Caco-2 (cell line): ENCODE results near the gene PCGF1. TPM values are rescaled to one million over a fixed set of nuclear protein-coding genes. Genes with fewer than 3 reads are reported as not detected.

Experiments
- BruUV-seq: library from RNA; stranded (reverse); fragments of 400-500 nt; replicated peaks from 2 replicates; lab custom pipeline; 2021; lab: Mats Ljungman, UMichigan
- CTCF ChIA-PET: fragments of 300-600 bp; sonication (Branson Sonifier 250); formaldehyde crosslinking; loops from one replicate; lab custom pipeline; 2022; ENCODE audit warnings: antibody characterized with exemption; lab: Charles Lee
- POLR2A ChIA-PET: fragments of 300-600 bp; sonication (Branson Sonifier 250); formaldehyde crosslinking; loops from one replicate; lab custom pipeline; 2022; ENCODE audit warnings: antibody characterized with exemption; lab: Charles Lee
- DNase-seq, 2 experiments: peaks; one replicate each; pipeline versions ENCODE4 v3.0.0 to v3.0.0-alpha.2; 2020 to 2022
- H3K27me3 ChIP-seq: replicated peaks from 2 replicates; pipeline ENCODE4 v1.6.0; 2011; ENCODE audit warnings: low read length; ENCODE audit not compliant: control insufficient read depth, insufficient read depth
- H3K36me3 ChIP-seq: 2 replicates; pipeline ENCODE4 v1.5.1; 2011; ENCODE audit warnings: low read length; ENCODE audit not compliant: control insufficient read depth, insufficient read depth
- H3K4me1 ChIP-seq: fragments of 250-450 bp; sonication (Bioruptor Pico); 2 replicates; pipeline ENCODE4 v1.5.1; 2020; ENCODE audit warnings: mild to moderate bottlenecking
- H3K4me3 ChIP-seq: 2 replicates; pipeline ENCODE4 v1.5.1; 2011; ENCODE audit warnings: low read depth, mild to moderate bottlenecking, control low read depth, low read length
- H3K9me3 ChIP-seq: fragments of 250-450 bp; sonication (Bioruptor Pico); 2 replicates; pipeline ENCODE4 v1.5.1; 2020; ENCODE audit warnings: mild to moderate bottlenecking, moderate library complexity
- H3K27ac Mint-ChIP-seq: one replicate; pipeline ENCODE4 v1.8.0; 2022; ENCODE audit warnings: mixed read lengths; ENCODE audit not compliant: unreplicated experiment
- H3K27me3 Mint-ChIP-seq: one replicate; pipeline ENCODE4 v1.8.0; 2022; ENCODE audit warnings: mixed read lengths; ENCODE audit not compliant: insufficient read depth, unreplicated experiment
- H3K36me3 Mint-ChIP-seq: one replicate; pipeline ENCODE4 v1.8.0; 2022; ENCODE audit warnings: mild to moderate bottlenecking, mixed read lengths; ENCODE audit not compliant: insufficient read depth, unreplicated experiment
- H3K4me1 Mint-ChIP-seq: one replicate; pipeline ENCODE4 v1.8.0; 2022; ENCODE audit warnings: low read depth, mixed read lengths; ENCODE audit not compliant: unreplicated experiment
- H3K4me3 Mint-ChIP-seq: one replicate; pipeline ENCODE4 v1.8.0; 2022; ENCODE audit warnings: mild to moderate bottlenecking, moderate library complexity, mixed read lengths; ENCODE audit not compliant: unreplicated experiment
- H3K9me3 Mint-ChIP-seq: one replicate; pipeline ENCODE4 v1.8.0; 2022; ENCODE audit warnings: mixed read lengths; ENCODE audit not compliant: unreplicated experiment
- CTCF ChIP-seq, 2 experiments: fragments of 200-600 bp in 1 of 2; IDR thresholded peaks; 1 replicate in 1 of 2; 2 replicates in 1 of 2; pipeline versions ENCODE4 v1.5.1 to v1.8.0; 2011 to 2022; ENCODE audit warnings: antibody characterized with exemption in 1 of 2, control low read depth in 1 of 2, inconsistent platforms in 1 of 2, low read depth in 1 of 2, low read length in 1 of 2, mild to moderate bottlenecking in 1 of 2, moderate library complexity in 1 of 2; ENCODE audit not compliant: insufficient read depth in 1 of 2, severe bottlenecking in 1 of 2, unreplicated experiment in 1 of 2
- intact Hi-C: fragments of 100-400 bp; cut with micrococcal nuclease; formaldehyde crosslinking; loops from one replicate; pipeline ENCODE4 v1.10.0; 2022; ENCODE audit not compliant: unreplicated experiment
- total RNA-seq: library from RNA; stranded (reverse); gene quantifications from 2 replicates; pipeline ENCODE4 v1.2.3, GENCODE V29; 2022

Gene PCGF1
- total RNA-seq, 1 experiment from 2014 or later: 29.7 TPM

- intact Hi-C loops: no loop called here
- DNase-seq: no peak
- Histone ChIP-seq H3K4me1 (peaks cover 25% of the 10 kb centered on the region), H3K36me3 (no peaks in the 10 kb centered on the region; the same call in 1 of the 2 replicates), H3K27me3 (no peaks in the 10 kb centered on the region), H3K9me3 (no peaks in the 10 kb centered on the region), H3K4me3 (no peak overlapping the region)
- ChIA-PET CTCF (interaction anchor here (0.6 kb wide), 1 partner anchor 36 kb away, joined by 3 read pairs; no protein-coding TSS in a partner anchor), POLR2A (no interaction called here)
- no peaks in the 10 kb centered on the region for H3K9me3 Mint-ChIP-seq
- peaks cover 8% of the 10 kb centered on the region for H3K36me3 Mint-ChIP-seq
- no peak for TF ChIP-seq CTCF (IDR thresholded peaks at IDR 0.05; ENCODE audit: insufficient read depth in 1 of 2, low read depth in 1 of 2, low read length in 1 of 2, severe bottlenecking in 1 of 2, unreplicated experiment in 1 of 2)
- H3K27me3 Mint-ChIP-seq: no peaks in the 10 kb centered on the region
- BruUV-seq: no TSS peak
- H3K4me1 Mint-ChIP-seq: peaks cover 16% of the 10 kb centered on the region
- peak overlapping the region; percentile 51 for H3K27ac Mint-ChIP-seq
- peak overlapping the region; percentile 23 for H3K4me3 Mint-ChIP-seq
Measured at GRCh38 chr2:74552914-74553811, 45.7 kb upstream of the PCGF1 start.

- Mint-ChIP-seq H3K4me1 (peaks cover 13% of the 10 kb centered on the region), H3K27ac (no peak overlapping the region), H3K4me3 (no peak overlapping the region), H3K9me3 (no peaks in the 10 kb centered on the region), H3K27me3 (no peaks in the 10 kb centered on the region), H3K36me3 (peaks cover 8% of the 10 kb centered on the region)
- no peak for TF ChIP-seq CTCF (IDR thresholded peaks at IDR 0.05; ENCODE audit: insufficient read depth in 1 of 2, low read depth in 1 of 2, low read length in 1 of 2, severe bottlenecking in 1 of 2, unreplicated experiment in 1 of 2)
- ChIA-PET CTCF (no interaction called here), POLR2A (no interaction called here)
- Histone ChIP-seq H3K36me3 (no peaks in the 10 kb centered on the region; the same call in 1 of the 2 replicates), H3K27me3 (no peaks in the 10 kb centered on the region), H3K4me3 (no peak overlapping the region), H3K4me1 (peaks cover 22% of the 10 kb centered on the region), H3K9me3 (no peaks in the 10 kb centered on the region)
- intact Hi-C loops: no loop called here
- BruUV-seq: no TSS peak
- no peak for DNase-seq
Measured at GRCh38 chr2:74551942-74552913, 44.7 kb upstream of the PCGF1 start.

GRCh38 chr2:74551530-74551929, 44.0 kb upstream of the PCGF1 start:
- Mint-ChIP-seq H3K4me3 (no peak overlapping the region), H3K4me1 (peaks cover 13% of the 10 kb centered on the region), H3K27ac (no peak overlapping the region), H3K9me3 (no peaks in the 10 kb centered on the region), H3K36me3 (peaks cover 8% of the 10 kb centered on the region), H3K27me3 (no peaks in the 10 kb centered on the region)
- intact Hi-C loops: no loop called here
- no peak for TF ChIP-seq CTCF (IDR thresholded peaks at IDR 0.05; ENCODE audit: insufficient read depth in 1 of 2, low read depth in 1 of 2, low read length in 1 of 2, severe bottlenecking in 1 of 2, unreplicated experiment in 1 of 2)
- Histone ChIP-seq H3K36me3 (no peaks in the 10 kb centered on the region; the same call in 1 of the 2 replicates), H3K4me1 (peaks cover 22% of the 10 kb centered on the region), H3K9me3 (no peaks in the 10 kb centered on the region), H3K4me3 (no peak overlapping the region), H3K27me3 (no peaks in the 10 kb centered on the region)
- ChIA-PET POLR2A (no interaction called here), CTCF (no interaction called here)
- no peak for DNase-seq
- no TSS peak for BruUV-seq
